NCI-H1105 (cell line): Measurements from ENCODE around the gene HMX2.

Experiments used
- DNase-seq: peaks from one replicate; lab custom pipeline; 2025; lab: John Stamatoyannopoulos, UW

Gene HMX2, protein sequence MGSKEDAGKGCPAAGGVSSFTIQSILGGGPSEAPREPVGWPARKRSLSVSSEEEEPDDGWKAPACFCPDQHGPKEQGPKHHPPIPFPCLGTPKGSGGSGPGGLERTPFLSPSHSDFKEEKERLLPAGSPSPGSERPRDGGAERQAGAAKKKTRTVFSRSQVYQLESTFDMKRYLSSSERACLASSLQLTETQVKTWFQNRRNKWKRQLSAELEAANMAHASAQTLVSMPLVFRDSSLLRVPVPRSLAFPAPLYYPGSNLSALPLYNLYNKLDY

DNA sequence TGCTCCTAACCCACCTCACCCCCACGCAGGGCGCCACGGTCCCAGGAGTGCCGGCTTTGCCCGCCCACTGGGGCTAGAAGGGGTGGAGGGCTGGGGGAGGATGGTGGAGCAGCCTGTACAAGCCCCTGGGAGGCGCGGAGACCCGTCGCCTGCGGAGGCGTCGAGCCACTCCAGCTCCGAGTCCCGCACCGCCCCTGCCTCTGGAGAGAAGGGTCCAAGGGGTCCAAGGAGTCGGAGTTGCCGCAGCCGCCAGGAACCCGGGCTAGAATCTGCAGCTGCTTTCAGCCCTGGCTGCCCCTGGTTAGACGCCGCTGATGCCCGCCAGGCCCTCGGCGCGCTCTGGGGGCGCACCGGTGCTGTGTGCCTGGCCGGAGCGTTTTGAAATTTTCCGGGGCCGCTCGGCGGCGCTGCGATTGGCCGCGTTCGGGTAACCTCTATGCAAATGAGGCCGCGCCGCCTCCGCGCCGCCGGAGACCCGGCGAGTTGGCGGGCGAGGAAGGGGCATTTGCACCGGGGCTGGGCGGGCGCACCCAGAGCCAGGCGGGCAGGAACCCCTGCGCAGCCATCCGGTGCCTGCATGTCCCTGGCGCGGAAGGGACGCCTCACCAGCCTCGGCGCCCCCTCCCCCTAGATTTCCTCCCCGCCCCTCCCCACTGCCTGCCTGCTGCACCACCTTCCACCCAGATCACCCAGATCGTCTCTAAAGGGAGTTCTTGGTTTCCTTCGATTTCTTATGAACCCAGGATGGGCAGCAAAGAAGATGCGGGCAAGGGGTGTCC is at the start of gene HMX2:
HMX2 (plus strand) TSS at position 502 of the 779 bp plus-strand sequence; CDS start at position 745, 243 bp downstream.
- peak; percentile 24 for DNase-seq

DNA sequence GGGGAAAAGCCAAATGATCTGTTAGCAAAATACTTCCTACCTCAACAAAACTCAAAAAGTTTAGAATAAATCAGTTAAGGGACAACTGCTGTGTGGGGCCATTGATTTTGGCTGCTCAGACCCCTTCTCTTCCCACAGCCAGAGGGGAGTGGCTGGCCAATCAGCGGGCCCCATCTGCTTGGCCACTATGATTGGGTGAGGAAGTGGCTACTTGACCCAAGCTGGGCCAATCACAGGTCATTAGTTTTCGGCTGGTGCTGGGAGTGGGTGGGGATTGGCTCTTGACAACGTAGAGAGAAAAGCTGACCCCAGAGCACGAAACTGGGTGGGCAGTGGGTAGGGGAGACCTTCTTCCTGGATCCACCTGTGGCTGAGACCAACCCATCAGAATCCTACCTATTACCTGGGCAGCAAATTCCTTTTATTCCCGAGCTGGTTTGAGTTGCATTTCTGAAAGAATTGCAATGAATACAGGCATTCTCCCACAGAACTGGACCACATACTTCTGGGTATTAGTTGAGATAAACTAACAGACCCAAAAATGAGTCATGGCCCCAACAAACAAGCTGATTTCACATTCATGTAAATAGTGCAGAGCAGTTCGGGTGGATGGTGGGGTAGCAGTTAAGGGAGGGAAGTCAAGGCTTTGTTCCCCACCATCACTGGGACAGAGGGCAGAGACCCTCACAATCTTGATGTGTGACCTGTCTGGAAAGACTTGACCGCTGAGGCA is 47.7 kb upstream of the HMX2 start:
- no peak for DNase-seq

DNA sequence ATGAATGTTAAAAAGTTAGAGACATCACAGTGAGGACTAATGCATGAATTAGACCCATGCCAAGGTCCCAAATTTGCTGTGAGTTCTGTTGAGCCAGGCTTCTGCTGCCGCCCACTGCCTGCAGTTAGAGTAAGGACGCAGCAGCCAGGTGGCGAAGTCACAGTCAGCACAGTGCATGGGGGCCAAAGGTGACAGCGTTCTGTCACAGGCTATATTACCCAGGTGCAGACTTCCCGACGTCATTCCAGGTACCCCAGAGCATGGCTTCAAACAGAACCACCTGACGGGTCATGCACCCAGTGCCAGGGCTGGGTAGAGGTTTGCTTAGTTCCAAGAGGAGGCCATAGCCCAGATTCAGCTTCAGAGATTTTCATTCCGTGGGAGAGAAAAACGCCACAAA is 46.1 kb upstream of the HMX2 start:
- DNase-seq: no peak

DNA sequence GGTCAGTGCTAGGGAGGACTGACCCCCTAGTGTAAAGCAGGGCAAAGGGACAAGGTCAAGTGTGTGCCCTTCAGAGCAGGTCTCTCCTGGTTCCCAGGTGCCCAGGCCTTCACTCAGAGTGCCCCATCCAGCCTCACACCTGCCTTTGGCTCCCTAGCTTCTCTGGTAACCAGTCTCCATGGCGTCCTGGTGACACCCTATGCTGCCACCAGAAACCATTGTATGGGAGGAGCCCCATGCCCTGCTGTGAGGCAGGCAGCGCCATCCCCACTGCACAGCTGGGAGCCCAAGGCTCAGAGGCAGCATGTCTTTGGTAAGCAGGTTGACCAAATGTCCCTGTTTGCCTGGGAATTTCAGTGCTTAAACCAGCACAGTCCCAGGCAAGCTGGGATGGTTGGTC is 45.3 kb upstream of the HMX2 start:
- no peak for DNase-seq

DNA sequence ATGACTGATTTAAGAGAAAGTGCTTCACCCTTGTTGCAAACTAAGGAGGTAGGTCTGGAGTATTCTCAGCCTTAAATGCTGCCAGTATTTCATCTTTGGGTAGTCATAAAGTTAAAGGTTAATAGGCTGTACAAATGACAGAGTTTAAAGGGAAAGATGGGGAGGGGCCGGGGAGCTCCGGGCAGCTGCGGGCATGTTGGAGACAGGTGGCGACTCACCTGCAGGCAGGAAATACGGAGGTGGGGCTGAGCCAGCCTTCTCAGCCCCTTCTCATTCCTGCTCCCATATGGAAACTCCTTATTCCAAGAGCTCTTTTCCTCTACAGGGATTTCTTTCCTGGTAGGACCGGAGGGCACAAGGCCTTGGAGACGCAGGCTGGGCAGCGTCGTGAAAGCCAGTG is 44.0 kb upstream of the HMX2 start:
- DNase-seq: peak; percentile 13

DNA sequence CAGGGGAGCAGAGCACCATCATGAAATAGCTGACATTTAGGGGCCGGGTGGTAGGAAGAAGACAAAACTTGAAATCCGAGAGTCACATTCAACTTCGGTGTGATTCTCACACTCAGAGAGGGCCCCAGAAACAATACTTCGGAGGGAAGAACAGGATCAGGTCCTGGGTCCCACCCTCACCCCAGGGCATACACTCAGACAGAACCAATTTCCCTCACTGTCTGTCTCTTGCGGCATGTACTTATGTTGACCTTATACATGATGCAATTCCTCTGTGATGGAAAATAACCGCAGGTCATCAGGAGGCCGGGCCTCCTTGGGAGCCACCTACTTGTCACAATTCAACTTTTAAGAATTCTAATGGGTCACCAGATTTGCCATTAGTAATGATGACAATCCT is 38.5 kb upstream of the HMX2 start:
- no peak for DNase-seq

DNA sequence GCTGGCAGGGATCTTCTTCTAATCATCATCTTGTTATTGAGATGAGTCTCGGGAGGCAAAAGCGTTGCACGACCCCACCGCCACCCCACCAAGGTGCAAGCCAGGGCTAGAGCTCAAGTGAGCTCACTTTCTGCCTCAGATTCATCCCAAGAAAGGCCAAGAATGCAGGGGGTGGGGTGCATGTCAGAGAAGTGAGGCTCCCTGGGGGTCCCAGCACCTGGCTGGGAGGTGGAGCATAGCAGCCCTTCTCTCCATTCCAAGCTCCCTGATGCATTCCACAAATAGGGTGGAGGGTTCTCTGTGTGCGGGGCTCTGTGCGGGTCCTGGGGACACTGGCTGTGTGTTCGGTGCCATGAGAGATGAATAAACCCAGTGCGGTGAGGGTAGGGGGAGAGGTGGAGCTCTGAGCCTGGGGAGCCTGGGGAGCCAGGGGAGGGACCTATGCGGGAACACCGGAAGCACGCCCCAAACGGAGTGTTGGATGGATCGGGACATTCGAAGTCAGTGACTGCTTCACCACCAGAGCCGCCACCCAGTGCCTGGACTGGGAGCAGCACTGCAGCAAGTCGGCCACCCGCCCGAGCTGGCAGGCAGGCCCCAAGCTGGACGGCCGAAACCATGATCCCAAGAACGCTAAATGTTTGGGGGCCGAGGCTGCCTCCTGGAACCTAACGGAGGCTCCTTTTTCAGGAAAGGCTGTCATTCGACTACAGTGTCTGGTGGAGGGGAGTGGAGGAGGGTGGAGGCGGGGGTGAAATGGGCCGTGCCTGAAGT is 30.1 kb upstream of the HMX2 start:
- no peak for DNase-seq

DNA sequence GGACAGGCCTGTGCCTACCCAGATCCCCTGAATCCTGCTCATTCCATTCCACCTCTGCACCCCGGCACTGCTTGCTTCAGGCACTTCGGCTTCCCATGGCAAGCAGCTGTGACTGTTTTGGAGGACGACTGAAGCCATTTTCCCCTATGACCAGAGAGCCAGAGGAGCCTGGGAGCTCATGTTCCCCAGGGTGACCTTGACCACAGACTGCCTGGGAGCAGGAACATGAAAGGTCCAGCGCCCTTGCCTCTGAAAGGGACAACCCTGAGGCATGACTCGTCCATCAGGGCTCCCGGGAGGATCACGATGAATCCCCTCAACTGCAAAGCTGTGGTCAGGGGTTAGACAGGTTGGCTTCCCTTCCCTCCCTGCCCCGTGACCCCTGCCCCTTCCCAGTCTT is 28.9 kb upstream of the HMX2 start:
- no peak for DNase-seq

DNA sequence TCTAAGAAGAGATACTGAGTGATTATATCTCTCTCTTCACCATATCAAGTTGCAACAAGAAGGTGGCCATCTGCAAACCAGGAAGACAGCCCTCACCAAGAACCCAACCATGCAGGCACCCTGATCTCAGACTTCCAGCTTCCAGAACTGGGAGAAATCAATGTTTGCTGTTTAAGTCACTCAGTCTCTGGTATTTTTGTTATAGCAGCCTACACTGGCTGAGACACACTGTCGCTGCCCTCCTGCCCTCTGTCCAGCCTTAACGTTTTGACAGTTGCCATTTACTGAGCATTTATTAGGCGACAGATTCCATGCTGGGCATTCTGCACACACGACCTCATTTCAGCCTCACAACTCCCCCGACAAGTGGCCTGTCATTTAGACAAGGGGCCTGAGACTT is 21.7 kb upstream of the HMX2 start:
- DNase-seq: no peak

DNA sequence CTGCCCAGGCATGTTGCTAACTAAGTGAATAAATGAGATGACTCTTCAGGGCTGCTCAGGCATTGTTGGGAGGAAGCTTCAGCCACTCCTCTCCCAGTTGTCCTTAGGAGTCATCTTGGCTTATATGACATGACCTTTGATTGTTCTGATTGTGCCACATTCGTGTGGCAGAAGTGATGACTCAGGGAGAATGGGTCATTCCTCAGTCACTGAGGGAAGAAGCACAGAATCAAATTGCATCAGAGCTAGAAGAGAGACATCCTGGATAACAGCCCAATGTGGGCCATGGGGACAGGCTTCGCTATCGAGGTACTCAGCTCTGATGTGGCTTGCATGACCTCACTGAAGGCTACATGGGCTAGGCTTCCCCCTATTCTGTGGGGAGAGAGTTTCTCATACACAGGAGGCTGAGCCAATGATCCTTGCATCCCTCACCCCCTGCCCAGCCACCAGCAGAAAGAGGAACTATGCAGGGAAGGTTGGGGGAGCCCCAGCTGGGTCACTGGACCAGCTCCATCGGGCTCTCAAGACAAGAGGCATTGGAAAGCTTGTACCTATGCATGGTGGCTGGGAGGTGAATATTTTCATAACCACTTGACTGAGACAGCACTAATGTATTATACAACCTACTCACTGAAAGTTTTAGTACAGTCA is 18.2 kb upstream of the HMX2 start:
- no peak for DNase-seq

DNA sequence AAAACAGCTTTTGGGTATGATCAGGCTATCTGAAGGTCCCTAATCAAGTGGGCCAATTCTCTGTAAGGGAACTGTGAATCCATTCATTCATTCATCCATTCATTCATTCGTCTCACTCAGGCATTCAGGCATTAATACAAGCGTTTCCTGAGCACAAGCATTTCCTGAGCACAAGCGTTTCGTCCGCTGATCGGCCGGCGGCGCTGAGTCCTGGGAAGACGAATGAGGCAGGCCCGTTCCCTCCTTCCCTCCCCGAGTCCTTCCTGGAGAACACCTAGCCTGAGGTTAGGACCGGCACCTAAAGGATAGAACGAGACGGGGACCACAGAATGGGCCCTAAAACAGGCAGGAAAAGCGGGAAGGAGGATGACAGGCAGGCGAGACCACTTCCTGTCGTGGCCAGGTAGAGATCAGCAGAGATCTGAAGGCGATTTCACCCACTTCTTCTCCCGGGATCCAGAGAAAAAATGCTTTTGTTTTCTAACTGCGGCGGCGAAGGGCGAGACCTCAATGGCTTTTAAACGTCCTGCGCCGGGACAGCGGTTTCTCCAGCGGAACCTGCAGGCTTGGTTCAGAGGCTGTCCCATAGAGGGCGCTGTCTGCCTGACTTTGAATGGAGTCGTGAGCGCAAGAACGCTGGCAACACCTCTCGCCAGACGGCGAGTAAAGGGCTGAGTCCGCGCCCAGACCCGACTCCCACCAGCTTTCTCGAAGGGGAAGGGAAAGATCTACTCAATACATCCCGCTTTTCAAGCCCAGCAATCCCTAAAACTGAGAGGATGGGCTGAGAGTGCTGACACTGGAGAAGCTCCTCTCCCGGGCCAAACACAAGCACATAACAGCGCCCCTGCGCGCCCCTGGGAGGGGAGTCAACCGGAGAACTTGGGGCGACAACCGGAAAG is 15.1 kb upstream of the HMX2 start:
- peak; percentile 49 for DNase-seq

DNA sequence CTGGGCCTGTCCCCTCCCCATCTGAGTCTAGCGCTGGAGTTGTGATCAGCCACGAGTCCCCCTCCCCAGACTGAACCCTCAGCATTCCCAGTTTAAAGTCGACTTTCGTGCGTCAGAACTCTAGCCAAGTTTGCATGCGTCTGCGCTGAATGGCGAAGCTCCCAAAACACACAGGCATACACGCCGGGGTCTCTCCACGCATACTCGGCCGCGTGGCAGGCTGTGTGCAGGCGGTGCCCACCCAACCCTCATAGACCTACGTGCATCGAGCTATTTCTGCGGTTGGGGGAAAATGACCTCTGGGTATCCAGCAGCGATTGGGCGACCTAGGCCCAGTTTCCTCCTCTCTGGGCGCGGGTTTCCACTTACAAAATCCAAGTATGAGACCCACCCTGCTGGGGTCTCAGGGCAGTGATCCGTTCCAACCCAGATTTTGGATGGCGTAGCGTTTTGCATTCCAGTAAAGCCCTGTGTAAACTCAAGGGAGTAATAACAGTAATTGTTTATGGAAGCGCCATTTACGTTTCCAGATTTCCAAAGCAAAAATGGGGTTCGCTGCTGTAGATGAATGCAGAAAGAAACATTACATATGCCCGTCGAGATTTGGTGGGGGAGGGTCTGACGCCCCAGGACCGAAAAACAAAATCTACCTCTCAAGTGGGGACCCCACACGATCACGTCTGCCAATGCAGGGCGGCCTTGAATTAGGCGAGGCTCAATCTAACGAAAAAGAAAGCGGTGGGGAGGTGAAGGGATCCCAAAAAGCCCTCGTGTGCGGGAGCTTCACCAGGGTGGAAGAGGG is 14.2 kb upstream of the HMX2 start:
- no peak for DNase-seq

DNA sequence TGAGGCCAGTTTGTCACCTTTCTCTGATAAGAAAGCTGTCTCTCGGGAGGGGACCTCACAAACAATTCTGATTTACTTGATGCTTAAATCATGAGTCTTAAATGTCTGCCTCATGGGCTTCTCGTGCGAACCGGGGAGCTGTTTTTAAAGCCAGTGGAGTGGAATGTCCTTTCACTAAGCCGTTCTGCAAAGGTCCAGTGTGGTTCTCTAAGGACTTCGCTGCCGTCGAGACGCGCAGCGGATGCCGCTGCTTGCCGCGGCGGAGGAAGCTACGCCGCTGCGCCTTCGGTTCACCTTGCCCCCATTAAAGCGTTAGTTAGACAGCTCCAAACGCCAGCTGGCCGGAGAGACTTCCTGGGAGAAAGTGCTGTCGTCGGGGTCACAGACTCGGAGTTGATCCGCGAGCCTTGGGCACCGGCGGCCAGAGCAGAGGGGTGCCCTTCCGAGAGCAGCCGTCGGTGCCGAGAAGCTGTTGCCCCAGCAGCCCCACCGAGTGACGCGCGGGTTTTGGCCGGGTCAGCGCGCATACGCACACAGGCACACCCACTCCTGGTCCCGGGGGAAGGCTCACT is 13.5 kb upstream of the HMX2 start:
- DNase-seq: no peak

DNA sequence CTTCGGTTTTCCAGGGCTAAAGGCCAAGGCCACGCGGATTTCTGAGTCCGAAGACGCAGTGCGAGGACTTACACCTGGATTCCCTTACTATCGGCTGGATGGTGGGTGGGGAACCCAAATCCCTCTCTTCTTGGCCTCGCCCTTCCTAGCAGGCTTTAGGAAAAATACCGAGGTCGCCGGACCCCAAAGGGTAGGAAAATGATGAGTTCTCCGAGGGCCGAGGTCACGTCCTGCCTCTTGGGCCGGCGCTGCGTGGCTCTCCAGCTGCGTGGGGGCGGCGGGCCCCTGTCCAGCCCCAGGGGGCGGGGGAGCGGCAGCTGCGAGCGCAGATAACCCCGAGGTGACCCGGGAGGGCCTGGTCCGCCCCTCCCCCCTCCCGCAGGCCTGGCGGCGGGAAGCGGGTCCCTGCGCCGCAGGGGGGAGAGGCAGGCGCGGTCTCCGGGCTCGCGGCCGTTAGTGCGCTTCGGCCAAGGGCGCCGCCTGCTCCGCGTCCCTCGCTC is 13.0 kb upstream of the HMX2 start:
- no peak for DNase-seq

DNA sequence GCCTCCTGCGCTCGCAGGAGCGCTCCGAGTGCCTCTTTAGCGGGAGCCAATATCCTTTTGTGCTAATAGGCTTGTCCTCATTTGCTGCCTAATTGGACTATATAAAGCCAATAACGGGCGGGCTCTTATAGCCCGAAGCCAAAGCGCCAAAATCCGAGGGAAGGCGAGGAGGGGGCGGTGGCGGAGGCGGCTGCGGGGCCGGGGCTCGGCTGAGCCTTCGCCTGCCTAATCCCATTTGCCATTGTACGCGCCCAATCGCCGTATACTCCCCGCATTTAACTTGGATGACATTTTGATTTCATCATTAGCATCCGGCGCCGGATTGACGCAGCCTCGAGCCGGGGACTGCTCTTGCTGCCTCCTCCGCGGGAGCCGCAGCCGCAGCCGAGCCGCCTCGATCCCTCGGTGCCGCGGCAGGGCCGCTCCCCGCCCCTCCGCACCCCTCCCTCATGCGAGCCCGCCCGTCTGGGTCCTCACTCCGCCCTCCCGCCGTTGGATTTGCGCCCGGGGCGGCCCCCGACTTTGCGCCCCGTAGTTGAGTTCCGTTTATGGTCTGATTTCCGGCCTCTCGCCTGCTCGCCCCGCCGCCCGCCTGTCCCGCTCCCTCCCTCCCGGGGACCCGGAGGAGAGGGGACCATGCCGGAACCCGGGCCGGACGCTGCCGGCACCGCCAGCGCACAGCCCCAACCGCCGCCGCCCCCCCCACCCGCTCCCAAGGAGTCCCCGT is 12.4 kb upstream of the HMX2 start, which contains the start of gene HMX3:
HMX3 (plus strand) TSS at position 556 of the 727 bp plus-strand sequence; CDS start at position 637, 81 bp downstream.
- DNase-seq: peak; percentile 37

DNA sequence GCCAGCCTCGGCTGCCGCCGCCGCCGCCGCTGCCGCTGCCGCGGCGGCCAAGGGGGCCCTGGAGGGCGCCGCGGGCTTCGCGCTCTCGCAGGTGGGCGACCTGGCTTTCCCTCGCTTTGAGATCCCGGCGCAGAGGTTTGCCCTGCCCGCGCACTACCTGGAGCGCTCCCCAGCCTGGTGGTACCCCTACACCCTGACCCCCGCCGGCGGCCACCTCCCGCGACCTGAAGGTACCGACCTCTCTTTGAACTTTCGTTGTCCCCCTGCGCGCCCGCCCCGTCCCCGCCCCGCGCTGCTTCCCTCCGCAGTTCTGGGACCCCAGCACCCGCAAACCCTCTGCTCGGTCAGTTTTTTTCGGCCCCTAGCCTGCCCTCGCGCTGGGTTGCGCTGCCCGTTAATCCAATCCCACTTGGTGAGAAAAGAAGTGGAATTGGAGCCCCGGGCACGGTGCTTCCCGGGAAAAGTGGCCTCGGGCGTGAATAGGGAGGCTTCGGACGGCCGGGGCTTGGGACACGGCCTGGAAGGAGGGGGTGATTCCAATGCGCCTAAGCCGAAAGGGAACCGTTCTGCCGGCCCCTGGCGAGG is 11.6 kb upstream of the HMX2 start:
- no peak for DNase-seq

DNA sequence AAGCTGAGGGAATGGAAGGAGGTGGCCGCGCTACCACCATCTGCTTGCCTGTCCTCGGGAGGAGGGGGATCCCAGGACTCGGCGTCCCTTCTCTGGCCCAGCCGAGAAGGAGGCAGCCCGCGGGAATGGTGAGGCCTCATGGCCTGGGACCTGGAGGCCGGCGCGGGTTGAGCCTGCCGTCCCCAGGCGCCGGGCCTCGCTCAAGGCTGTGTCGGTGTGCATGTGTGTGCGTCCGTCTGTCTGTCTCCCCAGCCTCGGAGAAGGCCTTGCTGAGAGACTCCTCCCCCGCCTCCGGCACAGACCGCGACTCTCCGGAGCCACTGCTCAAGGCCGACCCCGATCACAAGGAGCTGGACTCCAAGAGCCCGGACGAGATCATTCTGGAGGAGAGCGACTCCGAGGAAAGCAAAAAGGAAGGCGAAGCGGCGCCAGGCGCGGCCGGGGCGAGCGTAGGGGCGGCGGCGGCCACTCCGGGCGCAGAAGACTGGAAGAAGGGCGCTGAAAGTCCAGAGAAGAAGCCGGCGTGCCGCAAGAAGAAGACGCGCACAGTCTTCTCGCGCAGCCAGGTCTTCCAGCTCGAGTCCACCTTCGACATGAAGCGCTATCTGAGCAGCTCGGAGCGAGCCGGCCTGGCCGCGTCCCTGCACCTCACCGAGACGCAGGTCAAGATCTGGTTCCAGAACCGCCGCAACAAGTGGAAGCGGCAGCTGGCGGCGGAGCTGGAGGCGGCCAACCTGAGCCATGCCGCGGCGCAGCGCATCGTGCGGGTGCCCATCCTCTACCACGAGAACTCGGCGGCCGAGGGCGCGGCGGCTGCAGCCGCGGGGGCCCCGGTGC is 10.9 kb upstream of the HMX2 start:
- no peak for DNase-seq
